OCI-M2 (cell line): ENCODE data around the gene FBRS.

Source experiments
- DNase-seq: peaks from one replicate; lab custom pipeline; 2025; ENCODE audit not compliant: unreplicated experiment; lab: John Stamatoyannopoulos, UW

The FBRS gene

DNA sequence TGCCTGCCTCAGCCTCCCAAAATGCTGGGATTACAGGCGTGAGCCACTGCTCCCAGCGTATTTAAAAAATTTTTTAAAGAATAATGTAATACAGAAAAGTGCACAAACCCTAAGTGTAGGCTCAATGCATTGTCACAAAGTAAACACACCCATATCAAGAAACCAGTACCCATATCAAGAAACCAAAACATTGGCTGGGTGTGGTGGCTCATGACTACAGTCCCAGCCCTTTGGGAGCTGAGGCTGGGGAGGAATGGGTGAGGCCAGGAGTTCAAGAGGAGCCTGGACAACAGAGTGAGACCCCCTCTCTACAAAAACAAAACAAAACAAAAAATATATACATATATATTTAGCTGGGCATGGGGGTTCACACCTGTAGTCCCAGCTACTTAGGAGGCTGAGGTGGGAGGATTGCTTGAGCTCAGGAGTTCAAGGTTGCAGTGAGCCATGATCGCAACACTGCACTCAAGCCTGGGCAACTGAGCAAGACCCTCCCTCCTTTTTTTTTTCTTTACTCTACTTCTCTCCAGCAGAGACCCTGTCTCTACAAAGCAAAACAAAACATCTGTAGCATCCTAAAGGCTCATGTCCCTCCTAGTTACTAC is 16.8 kb upstream of the FBRS start:
- DNase-seq = no peak

- DNase-seq = no peak
These were observed 13.8 kb upstream of the FBRS start for GRCh38 chr16:30644334-30644830.

- no peak for DNase-seq
These were observed 12.5 kb upstream of the FBRS start for GRCh38 chr16:30645727-30646126.

GRCh38 chr16:30647274-30647571 is 11.0 kb upstream of the FBRS start:
- no peak for DNase-seq

- DNase-seq = no peak
These were observed 8.4 kb upstream of the FBRS start for GRCh38 chr16:30649725-30650368.

- peak; percentile 74 for DNase-seq
These were observed 7.7 kb upstream of the FBRS start, which contains the start of gene PRR14 for GRCh38 chr16:30650369-30651123. Gene PRR14 (plus strand): TSS chr16:30650960. CDS start chr16:30651646, 686 bp downstream.

DNA sequence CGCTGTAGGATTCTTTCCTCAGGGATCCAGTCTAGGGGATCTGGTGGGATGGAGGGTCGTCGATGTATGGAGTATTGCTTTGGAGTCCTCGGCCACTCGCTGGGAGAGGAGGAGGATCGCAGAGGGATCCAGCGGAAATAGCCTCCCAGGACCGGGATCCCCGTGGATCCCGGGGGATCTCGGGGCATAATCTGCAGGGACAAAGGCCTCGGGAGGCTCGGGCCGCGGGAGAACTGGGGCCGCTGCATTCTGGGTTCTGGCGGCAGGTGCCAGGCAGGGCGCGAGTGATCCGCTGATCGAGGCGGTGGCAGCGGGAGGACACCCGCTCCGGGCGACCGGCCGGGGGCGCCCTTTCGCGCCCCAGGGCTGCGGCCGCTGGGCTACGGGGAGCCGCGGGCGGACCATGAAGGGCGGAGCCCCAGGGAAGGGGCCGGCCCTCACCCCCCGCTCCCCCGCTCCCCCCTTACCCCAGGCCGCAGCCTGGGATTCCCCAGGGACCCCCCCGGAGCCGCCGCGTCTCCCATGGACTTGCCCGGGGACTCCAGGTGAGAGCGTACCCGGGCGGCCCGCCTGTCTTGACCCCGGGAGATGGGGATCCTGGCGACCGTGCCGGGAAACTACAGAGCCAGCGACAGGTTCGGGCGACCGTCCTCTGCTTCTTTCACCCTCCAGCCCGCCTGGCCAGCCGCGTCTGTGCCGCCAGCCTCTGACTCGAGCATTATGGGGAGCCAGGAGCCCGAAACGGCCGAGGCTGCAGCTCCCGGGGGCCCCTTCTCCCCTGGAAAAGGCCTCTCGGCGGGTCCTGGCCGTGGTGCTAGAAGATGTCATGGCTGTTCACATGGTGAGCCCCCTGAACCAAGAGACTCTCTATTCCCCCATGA is 6.9 kb upstream of the FBRS start:
- DNase-seq = no peak

DNA sequence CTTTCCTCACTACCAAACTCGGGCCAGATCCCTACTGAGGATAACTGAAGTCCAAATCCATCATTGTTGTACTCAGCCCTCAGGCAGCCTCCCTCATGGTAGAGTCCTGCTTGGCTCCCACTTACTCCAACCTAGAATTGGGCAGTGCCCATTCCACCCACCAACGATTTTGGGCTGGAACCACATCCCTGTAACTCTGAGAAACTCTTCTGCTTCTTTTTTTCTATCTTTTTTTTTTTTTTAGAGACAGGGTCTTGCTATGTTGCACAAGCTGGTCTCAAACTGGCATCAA is 6.3 kb upstream of the FBRS start:
- DNase-seq = no peak

DNA sequence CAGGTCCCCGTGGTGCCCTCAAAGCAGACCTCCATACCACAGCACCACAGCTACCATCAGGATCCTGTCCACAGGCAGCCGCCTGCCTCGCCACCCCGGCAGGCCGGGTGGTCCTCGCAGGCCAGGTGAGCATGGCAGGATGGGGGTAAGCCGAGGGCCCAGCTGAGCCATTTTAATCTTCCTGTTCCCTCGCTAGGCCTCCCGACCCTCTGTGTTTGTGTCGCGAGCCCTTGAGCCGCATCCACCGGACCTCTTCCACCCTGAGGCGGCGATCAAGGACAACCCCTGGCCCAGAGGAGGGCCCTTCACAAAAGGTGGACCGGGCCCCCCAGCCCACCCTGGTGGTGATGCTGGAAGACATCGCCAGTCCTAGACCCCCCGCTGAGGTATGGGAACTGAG is 5.5 kb upstream of the FBRS start:
- DNase-seq = no peak

- DNase-seq = no peak
These were observed 3.4 kb upstream of the FBRS start for GRCh38 chr16:30654856-30655255.

- DNase-seq = no peak
These were observed 2.4 kb upstream of the FBRS start for GRCh38 chr16:30655815-30656347.

GRCh38 chr16:30656388-30656787 is 1.8 kb upstream of the FBRS start:
- no peak for DNase-seq

DNA sequence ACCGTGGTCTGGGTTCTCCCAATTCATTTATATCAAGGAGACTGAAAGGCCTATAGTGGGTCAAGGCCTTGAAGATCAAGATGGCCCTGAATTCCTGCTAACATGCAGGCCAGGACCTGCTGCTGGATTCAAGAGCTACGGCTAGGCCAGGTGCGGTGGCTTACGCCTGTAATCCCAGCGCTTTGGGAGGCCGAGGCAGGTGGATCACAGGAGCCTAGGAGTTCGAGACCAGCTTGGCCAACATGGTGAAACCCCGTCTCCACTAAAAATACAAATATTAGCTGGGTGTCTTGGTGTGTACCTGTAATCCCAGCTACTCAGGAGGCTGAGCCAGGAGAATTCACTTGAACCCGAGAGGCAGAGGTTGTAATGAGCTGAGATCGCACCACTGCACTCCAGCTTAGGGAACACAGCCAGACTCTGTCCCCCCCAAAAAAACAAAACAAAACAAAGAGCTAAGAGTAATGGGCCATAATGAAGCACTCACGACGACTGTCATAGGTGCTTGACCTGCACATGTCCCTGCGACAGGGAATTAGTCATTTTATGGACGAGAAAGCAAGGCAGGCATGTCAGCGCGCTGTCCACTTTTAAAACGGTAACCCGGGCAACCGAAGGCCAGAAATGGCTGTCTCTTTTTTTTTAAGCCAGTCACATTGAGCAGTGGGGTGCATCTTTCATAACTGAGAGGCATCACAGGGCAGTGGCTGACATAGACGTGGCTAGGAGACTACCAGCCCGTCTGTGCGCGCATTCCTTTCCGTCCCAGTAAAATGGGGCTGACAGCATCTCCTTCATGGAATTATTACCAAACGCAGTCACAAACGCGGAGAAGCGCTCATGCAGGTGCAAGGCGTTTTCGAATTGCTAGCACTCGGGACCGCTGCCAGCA is 1.0 kb upstream of the FBRS start:
- no peak for DNase-seq

DNA sequence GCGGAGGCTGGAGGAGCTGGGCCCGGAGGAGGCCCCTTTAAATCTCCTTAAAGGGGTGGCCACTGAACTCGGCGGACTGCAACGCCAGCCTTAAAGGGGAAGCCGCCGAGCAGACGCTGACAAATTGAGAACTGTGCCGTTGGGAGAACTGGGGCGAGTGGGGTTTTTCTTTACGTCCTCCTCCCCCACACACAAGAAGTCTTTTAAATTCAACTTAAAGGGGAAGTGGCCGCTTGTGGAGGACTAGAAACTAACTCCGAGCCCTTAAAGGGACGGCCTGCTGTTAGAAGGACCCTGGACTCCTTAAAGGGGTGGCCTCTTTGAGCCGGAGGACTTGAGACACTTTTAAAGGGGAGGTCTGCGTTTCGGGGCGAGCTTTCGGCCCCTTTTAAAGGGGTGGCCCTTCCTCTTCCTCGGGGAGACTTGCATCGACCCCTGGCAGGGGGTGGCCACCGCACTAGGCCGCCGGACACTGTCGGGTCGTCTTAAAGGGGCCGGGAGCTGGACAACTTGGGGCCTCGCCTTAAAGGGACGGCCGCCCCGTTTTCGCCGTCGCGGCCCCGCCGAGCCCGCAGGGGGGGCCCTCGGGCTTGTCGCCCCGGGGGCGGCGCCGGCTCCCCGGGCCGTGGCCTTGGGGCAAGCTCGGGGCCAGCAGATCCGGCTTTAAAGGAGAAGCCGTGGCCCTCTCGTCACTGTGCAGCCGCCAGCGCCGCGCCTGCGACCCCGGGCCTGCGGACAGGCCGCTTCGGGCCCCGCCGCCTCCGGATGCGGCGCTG is 688 bp downstream of the FBRS start:
- DNase-seq = peak; percentile 84

- no peak for DNase-seq
These were observed 1.5 kb downstream of the FBRS start for GRCh38 chr16:30659507-30660423.

DNA sequence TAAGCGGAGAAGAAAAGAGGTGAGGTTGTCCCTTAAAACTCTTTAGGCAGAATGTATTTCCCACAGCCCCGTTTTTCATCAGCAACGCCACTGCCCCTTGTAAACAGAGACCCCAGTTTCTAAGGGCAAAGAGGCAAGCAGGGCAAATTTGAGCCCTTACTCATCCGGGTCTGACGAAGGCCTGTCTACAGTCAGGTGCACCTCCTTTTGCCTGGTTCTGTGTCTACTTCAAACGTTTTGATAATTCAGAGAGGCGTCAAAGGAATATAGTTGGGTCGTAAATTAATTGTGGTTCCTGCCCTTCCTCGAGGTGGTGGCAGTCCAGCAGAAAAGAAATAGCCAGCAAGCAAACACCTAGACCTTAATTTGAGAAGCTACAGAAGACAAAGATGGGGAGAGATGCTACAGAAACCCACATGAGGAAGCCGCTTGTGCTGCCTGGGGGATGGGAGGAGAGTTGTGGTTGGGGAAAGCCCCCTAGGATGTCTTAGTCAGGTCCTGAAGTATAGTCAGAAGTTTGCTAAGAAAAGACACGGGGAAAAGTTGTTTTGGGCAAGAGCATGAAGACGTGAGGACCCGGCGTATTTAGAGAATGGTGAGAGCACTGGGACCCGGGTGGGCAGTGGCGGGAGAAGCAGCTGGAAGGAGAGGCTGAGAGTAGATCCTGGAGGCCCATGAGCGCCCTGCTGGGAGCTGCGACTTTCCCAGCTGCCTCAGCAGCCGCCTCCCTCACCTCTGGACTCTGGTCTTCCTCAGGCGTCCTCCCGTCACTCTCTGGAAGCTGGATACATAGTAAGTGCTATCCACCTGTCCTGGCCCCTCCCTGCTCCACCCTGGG is 2.4 kb downstream of the FBRS start:
- DNase-seq = no peak

GRCh38 chr16:30662449-30662848 is 4.2 kb downstream of the FBRS start:
- DNase-seq = no peak

GRCh38 chr16:30663038-30663437 is 4.8 kb downstream of the FBRS start:
- DNase-seq = no peak
